ENCODE measurements around the gene NR6A1. TPM values are rescaled to one million over a fixed set of nuclear protein-coding genes. Genes with fewer than 3 reads are reported as not detected.
A peak's percentile ranks its signal among the peaks of the same experiment; 100 is the strongest.

The NR6A1 gene
- total and polyA plus RNA-seq, 9 donors: 0.29 to 1.7 (median 1.00) TPM

GRCh38 chr9:124470306-124470705 lies 300.8 kb downstream of the NR6A1 start:
- no peak for TF ChIP-seq CTCF (IDR thresholded peaks at IDR 0.05)
- no peak for TF ChIP-seq EP300 (IDR thresholded peaks at IDR 0.05)
- TF ChIP-seq POLR2A (IDR thresholded peaks at IDR 0.05): no peak
- Histone ChIP-seq H3K4me3 (no peak overlapping the region), H3K4me1 (ENCODE audit: insufficient read depth) (no peaks in the 10 kb centered on the region), H3K27ac (no peak overlapping the region), H3K27me3 (no peaks in the 10 kb centered on the region), H3K9me3 (no peaks in the 10 kb centered on the region), H3K36me3 (no peaks in the 10 kb centered on the region)
- no peak for DNase-seq
- 81 to 86% (median 85%) methylated on average over 9 to 13 of the region's 13 CpGs for WGBS, 3 donors
- intact Hi-C loops (cut with DNase I): no loop called here

DNA sequence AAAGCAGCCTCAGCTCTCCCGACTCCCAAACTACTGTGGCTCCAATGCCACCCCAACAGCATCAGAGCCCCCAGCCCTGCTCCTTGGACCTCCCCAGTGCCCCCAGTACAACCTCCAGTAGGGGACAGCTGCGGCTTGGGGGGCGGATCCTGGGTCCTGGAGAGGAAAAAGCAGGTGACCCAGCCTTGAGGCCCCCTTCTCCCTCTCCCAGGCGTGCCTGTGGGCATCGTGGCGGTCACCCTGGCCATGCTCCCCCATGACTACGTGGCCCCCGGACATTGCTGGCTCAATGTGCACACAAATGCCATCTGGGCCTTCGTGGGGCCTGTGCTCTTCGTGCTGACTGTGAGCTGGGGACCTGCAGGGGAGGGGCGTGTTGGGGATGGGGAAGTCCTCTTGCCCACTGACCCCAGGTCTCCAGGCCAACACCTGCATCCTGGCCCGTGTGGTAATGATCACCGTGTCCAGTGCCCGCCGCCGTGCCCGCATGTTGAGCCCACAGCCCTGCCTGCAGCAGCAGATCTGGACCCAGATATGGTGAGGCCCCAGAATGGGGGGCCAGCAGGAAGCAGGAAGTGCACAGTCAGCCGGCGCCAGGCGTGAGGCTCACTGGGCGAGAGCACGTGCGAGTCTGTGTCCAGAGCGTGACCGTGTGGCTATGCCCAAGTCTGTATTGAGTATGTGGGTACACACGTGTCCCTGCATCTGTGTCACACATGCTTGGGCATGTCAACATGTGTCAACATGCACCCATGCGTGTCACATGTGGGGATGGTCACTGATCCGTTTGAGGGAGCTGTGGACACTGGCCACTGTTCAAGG lies 301.9 kb downstream of the NR6A1 start:
- no peaks in the 10 kb centered on the region for H3K4me1 ChIP-seq (ENCODE audit: insufficient read depth)
- no peak overlapping the region for H3K27ac ChIP-seq
- H3K4me3 ChIP-seq: no peak overlapping the region
- H3K27me3 ChIP-seq: no peaks in the 10 kb centered on the region
- intact Hi-C loops (cut with DNase I): no loop called here
- H3K36me3 ChIP-seq: no peaks in the 10 kb centered on the region
- no peak for DNase-seq
- TF ChIP-seq CTCF (IDR thresholded peaks at IDR 0.05): no peak
- no peak for TF ChIP-seq POLR2A (IDR thresholded peaks at IDR 0.05)
- TF ChIP-seq EP300 (IDR thresholded peaks at IDR 0.05): no peak
- WGBS, 3 donors: 82 to 88% (median 83%) methylated on average over 27 to 28 of the region's 28 CpGs
- no peaks in the 10 kb centered on the region for H3K9me3 ChIP-seq

- Histone ChIP-seq H3K27me3 (no peaks in the 10 kb centered on the region), H3K4me1 (ENCODE audit: insufficient read depth) (no peaks in the 10 kb centered on the region), H3K27ac (no peak overlapping the region), H3K9me3 (no peaks in the 10 kb centered on the region), H3K4me3 (no peak overlapping the region), H3K36me3 (no peaks in the 10 kb centered on the region)
- no peak for TF ChIP-seq POLR2A (IDR thresholded peaks at IDR 0.05)
- no peak for TF ChIP-seq CTCF (IDR thresholded peaks at IDR 0.05)
- no peak for TF ChIP-seq EP300 (IDR thresholded peaks at IDR 0.05)
- DNase-seq: peak in 1 of 5 donors; percentile 4
- WGBS, 3 donors: 90 to 92% (median 91%) methylated on average over 18 to 19 of the region's 19 CpGs
- intact Hi-C loops (cut with DNase I): no loop called here
These were observed 302.9 kb downstream of the NR6A1 start for GRCh38 chr9:124468061-124468740.

GRCh38 chr9:124467410-124468060 lies 303.6 kb downstream of the NR6A1 start:
- H3K27me3 ChIP-seq: no peaks in the 10 kb centered on the region
- H3K4me3 ChIP-seq: no peak overlapping the region
- no peak overlapping the region for H3K27ac ChIP-seq
- DNase-seq: no peak
- WGBS, 3 donors: 91 to 92% (median 91%) methylated on average over 17 of the region's 17 CpGs
- intact Hi-C loops (cut with DNase I): no loop called here
- H3K36me3 ChIP-seq: no peaks in the 10 kb centered on the region
- TF ChIP-seq CTCF (IDR thresholded peaks at IDR 0.05): no peak
- TF ChIP-seq POLR2A (IDR thresholded peaks at IDR 0.05): no peak
- no peak for TF ChIP-seq EP300 (IDR thresholded peaks at IDR 0.05)
- H3K9me3 ChIP-seq: no peaks in the 10 kb centered on the region
- H3K4me1 ChIP-seq (ENCODE audit: insufficient read depth): no peaks in the 10 kb centered on the region

Small RNAs within 50 kb of the gene (microRNA-seq; reads per million reads assigned to microRNA genes)
- gene MIR181A2 (252 to 364 (median 332) reads per million in 3 donors), gene MIR181B2 (23.2 to 87.3 (median 34.0) reads per million in 3 donors)

Small RNAs within 50 kb of the gene (small RNA-seq; reads per million reads assigned to genes)
- gene MIR181A2 (95.3 reads per million, percentile 91 among the genes with 10 or more reads in this experiment), gene MIR181B2 (2.0 reads per million, percentile 72 among the genes with 10 or more reads in this experiment), gene RN7SL302P (not detected)

Other genes starting within 250 kb of the NR6A1 start
- 10 to 100 TPM; 14.7 to 63.4 (median 52.8) TPM for gene OLFML2A, start 5.8 kb upstream of the NR6A1 start, total RNA-seq
- 10 to 100 TPM; 25.2 to 27.2 TPM for gene OLFML2A, start 5.8 kb upstream of the NR6A1 start, polyA plus RNA-seq
- gene WDR38, start 82.1 kb upstream of the NR6A1 start, total RNA-seq: 10 to 100 TPM in 1 of 7 donors, 1 to 10 TPM in 2, under 1 TPM in 1, not detected in 3; 0.94 to 22.5 (median 1.4) TPM
- not detected for gene WDR38, start 82.1 kb upstream of the NR6A1 start, polyA plus RNA-seq
- 1,000 to 10,000 TPM; 1,648 to 7,796 (median 2,205) TPM for gene RPL35, start 90.6 kb upstream of the NR6A1 start, total RNA-seq
- gene RPL35, start 90.6 kb upstream of the NR6A1 start, polyA plus RNA-seq: 1,000 to 10,000 TPM in 1 of 2 donors, 100 to 1,000 TPM in 1; 752 to 6,017 TPM
- gene ARPC5L, start 90.8 kb upstream of the NR6A1 start, total RNA-seq: 10 to 100 TPM in 6 of 7 donors, 1 to 10 TPM in 1; 8.5 to 22.0 (median 16.6) TPM
- 10 to 100 TPM; 15.1 to 27.0 TPM for gene ARPC5L, start 90.8 kb upstream of the NR6A1 start, polyA plus RNA-seq
- 10 to 100 TPM in 6 of 7 donors, 1 to 10 TPM in 1; 8.8 to 26.8 (median 19.2) TPM for gene GOLGA1, start 169.8 kb upstream of the NR6A1 start, total RNA-seq
- 10 to 100 TPM in 1 of 2 donors, 1 to 10 TPM in 1; 7.6 to 15.4 TPM for gene GOLGA1, start 169.8 kb upstream of the NR6A1 start, polyA plus RNA-seq

Data from ovary (tissue), 9 donors.